OCI-LY1 (cell line): ENCODE measurements around the gene CPAMD8.
A peak's percentile ranks its signal among the peaks of the same experiment; 100 is the strongest.

ENCODE experiments used
- H2AFZ ChIP-seq: fragments of 200-600 bp; sonication (generic), shearing (Covaris generic); 2 replicates; pipeline ENCODE4 v1.6.0; 2014; ENCODE audit warnings: antibody characterized with exemption, mild to moderate bottlenecking, low read length
- H3F3A ChIP-seq: fragments of 200-600 bp; sonication (generic), shearing (Covaris generic); 2 replicates; pipeline ENCODE4 v1.6.0; 2014; ENCODE audit warnings: mild to moderate bottlenecking, antibody characterized with exemption, low read length, moderate library complexity; ENCODE audit not compliant: insufficient read depth
- H3K27ac ChIP-seq: fragments of 200-600 bp; sonication (generic); 2 replicates; pipeline ENCODE4 v1.5.1; 2014; ENCODE audit warnings: low read length, mixed run types, mild to moderate bottlenecking, low read depth; ENCODE audit not compliant: poor library complexity, severe bottlenecking
- H3K27me3 ChIP-seq: fragments of 200-600 bp; sonication (generic); 2 replicates; pipeline ENCODE4 v1.6.0; 2014; ENCODE audit warnings: antibody characterized with exemption, mild to moderate bottlenecking, low read length, moderate library complexity; ENCODE audit not compliant: insufficient read depth
- H3K36me3 ChIP-seq: fragments of 200-600 bp; sonication (generic); 2 replicates; pipeline ENCODE4 v1.6.1; 2014; ENCODE audit warnings: mild to moderate bottlenecking, antibody characterized with exemption, low read length, moderate library complexity, mixed read lengths; ENCODE audit not compliant: insufficient read depth
- H3K4me1 ChIP-seq: fragments of 200-600 bp; sonication (generic); 2 replicates; pipeline ENCODE4 v1.5.1; 2014; ENCODE audit warnings: mild to moderate bottlenecking, low read length, moderate library complexity; ENCODE audit not compliant: insufficient read depth, severe bottlenecking
- H3K4me2 ChIP-seq: fragments of 200-600 bp; sonication (generic), shearing (Covaris generic); 2 replicates; pipeline ENCODE4 v1.6.1; 2014; ENCODE audit warnings: low read length
- H3K4me3 ChIP-seq: fragments of 200-600 bp; sonication (generic); 2 replicates; pipeline ENCODE4 v1.5.1; 2014; ENCODE audit warnings: low read length, low read depth, mild to moderate bottlenecking, mixed read lengths; ENCODE audit not compliant: poor library complexity, severe bottlenecking
- H3K79me2 ChIP-seq: fragments of 200-600 bp; shearing (Covaris generic); 2 replicates; pipeline ENCODE4 v1.6.1; 2016; ENCODE audit warnings: mixed run types, low read length, mixed read lengths; ENCODE audit not compliant: insufficient read depth
- H3K9ac ChIP-seq: fragments of 200-600 bp; sonication (generic), shearing (Covaris generic); 2 replicates; pipeline ENCODE4 v1.6.1; 2014; ENCODE audit warnings: mild to moderate bottlenecking, low read length, mixed read lengths
- H3K9me2 ChIP-seq: fragments of 200-600 bp; sonication (generic), shearing (Covaris generic); 2 replicates; pipeline ENCODE4 v1.6.1; 2014; ENCODE audit warnings: low read depth, mild to moderate bottlenecking, low read length, mixed read lengths
- H3K9me3 ChIP-seq: fragments of 200-600 bp; shearing (Covaris generic); 2 replicates; pipeline ENCODE4 v1.6.1; 2014; ENCODE audit warnings: low read length, mixed read lengths
- H4K20me1 ChIP-seq: fragments of 200-600 bp; sonication (generic), shearing (Covaris generic); 2 replicates; pipeline ENCODE4 v1.6.0; 2016; ENCODE audit warnings: mild to moderate bottlenecking, low read length; ENCODE audit not compliant: insufficient read depth
- CTCF ChIP-seq: fragments of 200-600 bp; sonication (generic), shearing (Covaris generic); IDR thresholded peaks from 2 replicates; pipeline ENCODE4 v1.5.1; 2017; ENCODE audit warnings: mild to moderate bottlenecking, antibody characterized with exemption, low read length, moderate library complexity, mixed read lengths
- EZH2 ChIP-seq: fragments of 200-600 bp; sonication (generic), shearing (Covaris generic); IDR thresholded peaks from 2 replicates; pipeline ENCODE4 v1.8.0; 2017; ENCODE audit warnings: borderline replicate concordance, mixed run types, mild to moderate bottlenecking, antibody characterized with exemption, low read length, moderate library complexity, mixed read lengths

The CPAMD8 gene

GRCh38 chr19:17052439-17052838 is 25.8 kb upstream of the CPAMD8 start:
- Histone ChIP-seq H3K79me2 (no peaks in the 10 kb centered on the region), H3K9ac (no peak overlapping the region), H3K4me1 (no peaks in the 10 kb centered on the region), H3K27me3 (no peaks in the 10 kb centered on the region), H4K20me1 (no peaks in the 10 kb centered on the region), H3K9me2 (no peaks in the 10 kb centered on the region), H3K9me3 (no peaks in the 10 kb centered on the region), H2AFZ (no peak overlapping the region), H3F3A (no peaks in the 10 kb centered on the region), H3K4me3 (no peak overlapping the region), H3K27ac (no peak overlapping the region), H3K4me2 (no peak overlapping the region), H3K36me3 (peaks cover 95% of the 10 kb centered on the region)
- peak; percentile 28; the same call in 1 of the 2 replicates for TF ChIP-seq CTCF
- TF ChIP-seq EZH2 = no peak

- Histone ChIP-seq H3K27me3 (no peaks in the 10 kb centered on the region), H3K4me3 (no peak overlapping the region), H3K9me3 (no peaks in the 10 kb centered on the region), H3K4me2 (no peak overlapping the region), H3K9me2 (no peaks in the 10 kb centered on the region), H4K20me1 (no peaks in the 10 kb centered on the region), H3K36me3 (peaks cover 74% of the 10 kb centered on the region), H2AFZ (no peak overlapping the region), H3K27ac (no peak overlapping the region), H3F3A (no peaks in the 10 kb centered on the region), H3K9ac (no peak overlapping the region), H3K4me1 (no peaks in the 10 kb centered on the region), H3K79me2 (no peaks in the 10 kb centered on the region)
- no peak for TF ChIP-seq CTCF
- TF ChIP-seq EZH2 = no peak
These were observed 23.2 kb upstream of the CPAMD8 start for GRCh38 chr19:17049711-17050280.

- Histone ChIP-seq H3K27me3 (no peaks in the 10 kb centered on the region), H3K36me3 (peaks cover 66% of the 10 kb centered on the region), H3F3A (no peaks in the 10 kb centered on the region), H3K9ac (no peak overlapping the region), H3K4me1 (no peaks in the 10 kb centered on the region), H2AFZ (no peak overlapping the region), H3K9me3 (no peaks in the 10 kb centered on the region), H3K79me2 (no peaks in the 10 kb centered on the region), H3K9me2 (no peaks in the 10 kb centered on the region), H3K27ac (no peak overlapping the region), H3K4me2 (no peak overlapping the region), H4K20me1 (no peaks in the 10 kb centered on the region), H3K4me3 (no peak overlapping the region)
- TF ChIP-seq EZH2 (no peak), CTCF (no peak)
These were observed 22.4 kb upstream of the CPAMD8 start for GRCh38 chr19:17048885-17049453.
